ENCODE measurements around the gene RAB12.

RAB12 gene

DNA sequence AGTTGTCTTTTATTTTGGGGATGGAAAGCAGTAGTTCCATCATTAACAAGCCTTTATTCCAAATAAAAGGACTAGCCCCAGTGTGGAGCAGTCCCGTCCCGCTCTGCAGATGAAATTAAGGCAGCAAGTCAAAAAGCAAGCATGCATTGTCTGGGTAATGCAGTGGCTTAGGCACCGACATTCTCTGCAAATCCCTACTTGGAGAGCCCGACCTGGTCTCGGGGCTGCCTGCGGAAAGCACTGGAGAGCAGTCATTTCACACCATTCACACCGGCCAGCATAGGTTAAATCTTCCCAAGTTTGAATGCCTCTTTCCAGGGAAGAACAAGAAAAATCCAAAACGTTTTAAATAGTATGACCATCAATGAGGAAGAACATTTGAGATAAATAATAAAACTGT is 24.4 kb upstream of the RAB12 start:
- no peak for DNase-seq (ENCODE audit: extremely low read depth, low read depth)
- TF ChIP-seq, protein P1, sequence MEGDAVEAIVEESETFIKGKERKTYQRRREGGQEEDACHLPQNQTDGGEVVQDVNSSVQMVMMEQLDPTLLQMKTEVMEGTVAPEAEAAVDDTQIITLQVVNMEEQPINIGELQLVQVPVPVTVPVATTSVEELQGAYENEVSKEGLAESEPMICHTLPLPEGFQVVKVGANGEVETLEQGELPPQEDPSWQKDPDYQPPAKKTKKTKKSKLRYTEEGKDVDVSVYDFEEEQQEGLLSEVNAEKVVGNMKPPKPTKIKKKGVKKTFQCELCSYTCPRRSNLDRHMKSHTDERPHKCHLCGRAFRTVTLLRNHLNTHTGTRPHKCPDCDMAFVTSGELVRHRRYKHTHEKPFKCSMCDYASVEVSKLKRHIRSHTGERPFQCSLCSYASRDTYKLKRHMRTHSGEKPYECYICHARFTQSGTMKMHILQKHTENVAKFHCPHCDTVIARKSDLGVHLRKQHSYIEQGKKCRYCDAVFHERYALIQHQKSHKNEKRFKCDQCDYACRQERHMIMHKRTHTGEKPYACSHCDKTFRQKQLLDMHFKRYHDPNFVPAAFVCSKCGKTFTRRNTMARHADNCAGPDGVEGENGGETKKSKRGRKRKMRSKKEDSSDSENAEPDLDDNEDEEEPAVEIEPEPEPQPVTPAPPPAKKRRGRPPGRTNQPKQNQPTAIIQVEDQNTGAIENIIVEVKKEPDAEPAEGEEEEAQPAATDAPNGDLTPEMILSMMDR (IDR thresholded peaks at IDR 0.05; ENCODE audit: low read depth, low read length), result no peak

DNA sequence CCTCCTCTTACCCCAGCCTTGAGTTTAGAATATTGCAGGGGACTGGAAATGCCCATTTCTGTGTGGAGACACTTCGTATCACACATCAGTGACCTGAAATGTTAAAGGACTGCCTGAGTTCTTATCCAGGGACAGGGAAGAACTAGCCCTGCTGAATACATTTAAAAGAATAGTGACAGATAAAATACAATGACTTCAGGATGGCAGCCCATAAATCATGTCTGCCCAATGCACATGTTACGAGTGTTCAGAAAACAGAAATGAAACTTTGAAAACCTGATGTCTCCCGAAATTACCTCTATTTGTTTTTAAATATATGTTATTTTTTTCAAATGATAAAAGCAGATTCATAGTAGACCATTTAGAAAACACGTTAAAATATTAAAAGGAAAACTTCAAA is 22.3 kb upstream of the RAB12 start:
- no peak for DNase-seq (ENCODE audit: extremely low read depth, low read depth)
- TF ChIP-seq, protein P1 (IDR thresholded peaks at IDR 0.05; ENCODE audit: low read depth, low read length), result no peak

DNA sequence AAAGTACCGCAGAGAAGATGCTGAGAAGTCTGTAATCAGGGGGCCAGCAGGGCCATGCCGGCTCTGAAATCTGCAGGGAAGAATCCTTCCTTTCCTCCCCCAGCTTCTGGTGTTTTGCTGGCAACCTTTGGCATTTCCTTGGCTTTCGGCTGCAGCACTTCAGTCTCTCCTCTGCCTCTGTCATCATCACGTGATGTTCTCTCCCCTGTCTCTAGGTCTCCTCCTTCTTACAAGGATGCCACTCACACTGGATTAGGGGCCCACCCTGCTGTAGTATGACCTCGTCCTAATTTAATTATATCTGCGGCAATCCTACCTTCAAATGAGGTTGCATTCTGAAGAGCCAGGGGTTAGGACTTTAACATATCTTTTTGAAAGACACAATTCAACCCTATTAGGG is 13.8 kb upstream of the RAB12 start:
- TF ChIP-seq, protein P1 (IDR thresholded peaks at IDR 0.05; ENCODE audit: low read depth, low read length), result no peak
- no peak for DNase-seq (ENCODE audit: extremely low read depth, low read depth)

DNA sequence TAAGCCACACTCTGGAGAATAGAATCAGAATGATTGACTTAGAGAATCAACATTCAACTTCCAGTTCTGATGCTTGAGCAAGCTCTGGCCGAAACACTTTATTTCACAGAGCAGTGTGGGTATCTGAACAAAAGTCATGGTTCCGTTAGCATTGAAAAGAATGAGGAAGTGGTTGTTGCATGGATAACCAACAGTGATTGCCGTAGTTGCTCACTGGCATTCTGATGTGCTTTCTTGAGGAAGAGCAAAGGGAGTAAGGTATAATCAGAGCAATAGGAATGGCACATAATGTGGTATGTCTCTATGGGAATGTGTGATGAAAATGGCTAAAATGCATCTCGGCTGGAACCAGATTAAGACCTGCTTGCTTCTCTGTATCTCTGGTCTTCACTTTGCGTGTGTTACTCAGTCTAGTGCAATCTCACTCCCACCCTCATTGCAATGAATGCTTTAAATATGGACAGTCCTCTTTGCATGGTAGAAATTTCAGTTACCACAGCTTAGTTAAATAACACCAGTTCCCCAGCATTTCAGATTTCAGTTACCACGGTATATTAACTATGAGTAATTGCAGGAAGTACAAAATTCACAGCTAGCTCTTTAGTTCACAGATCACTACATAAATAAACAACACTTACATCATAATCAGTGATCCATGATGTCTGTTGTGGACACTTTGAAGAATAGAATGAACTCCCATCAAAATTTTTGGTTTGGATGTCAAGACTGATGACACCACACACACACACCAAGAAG is 7.8 kb upstream of the RAB12 start:
- TF ChIP-seq, protein P1 (IDR thresholded peaks at IDR 0.05; ENCODE audit: low read depth, low read length), result no peak
- DNase-seq (ENCODE audit: extremely low read depth, low read depth), result no peak

DNA sequence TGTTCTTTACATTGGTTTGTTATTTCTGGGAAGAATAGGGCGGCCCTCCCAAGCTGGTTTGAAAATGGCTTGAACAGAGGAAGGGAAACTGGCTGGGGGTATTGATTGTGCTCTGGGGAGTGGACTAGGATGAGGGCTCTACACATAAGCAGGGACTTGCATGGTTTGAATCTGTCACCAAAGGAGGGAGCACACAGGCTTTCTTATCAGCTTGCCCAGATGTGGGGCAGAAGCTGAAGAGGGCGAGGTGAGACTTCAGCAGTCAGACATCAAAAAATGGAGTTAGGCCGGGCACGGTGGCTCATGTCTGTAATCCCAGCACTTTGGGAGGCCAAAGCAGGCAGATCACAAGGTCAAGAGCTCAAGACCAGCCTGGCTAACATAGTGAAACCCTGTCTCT is 7.2 kb upstream of the RAB12 start:
- TF ChIP-seq, protein P1 (IDR thresholded peaks at IDR 0.05; ENCODE audit: low read depth, low read length), result no peak
- DNase-seq (ENCODE audit: extremely low read depth, low read depth), result no peak

DNA sequence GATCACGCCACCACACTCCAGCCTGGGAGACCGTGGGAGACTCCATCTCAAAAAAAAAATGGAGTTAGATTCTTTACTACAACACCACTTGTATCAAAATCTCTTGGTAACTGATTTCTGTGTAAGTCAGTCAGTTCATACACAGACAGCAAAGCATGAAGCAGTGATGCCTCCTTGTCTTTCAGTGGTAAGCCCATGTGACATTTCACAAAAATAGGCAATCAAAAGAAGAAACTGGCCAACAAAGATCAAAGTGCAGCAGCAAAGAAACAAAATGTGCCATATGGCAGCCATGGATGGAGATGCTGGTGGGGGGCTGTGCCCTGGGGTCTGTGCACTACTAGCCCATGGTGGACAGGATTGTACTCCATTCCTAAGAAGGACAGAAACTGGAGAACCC is 6.7 kb upstream of the RAB12 start:
- TF ChIP-seq, protein P1 (IDR thresholded peaks at IDR 0.05; ENCODE audit: low read depth, low read length), result no peak
- no peak for DNase-seq (ENCODE audit: extremely low read depth, low read depth)

DNA sequence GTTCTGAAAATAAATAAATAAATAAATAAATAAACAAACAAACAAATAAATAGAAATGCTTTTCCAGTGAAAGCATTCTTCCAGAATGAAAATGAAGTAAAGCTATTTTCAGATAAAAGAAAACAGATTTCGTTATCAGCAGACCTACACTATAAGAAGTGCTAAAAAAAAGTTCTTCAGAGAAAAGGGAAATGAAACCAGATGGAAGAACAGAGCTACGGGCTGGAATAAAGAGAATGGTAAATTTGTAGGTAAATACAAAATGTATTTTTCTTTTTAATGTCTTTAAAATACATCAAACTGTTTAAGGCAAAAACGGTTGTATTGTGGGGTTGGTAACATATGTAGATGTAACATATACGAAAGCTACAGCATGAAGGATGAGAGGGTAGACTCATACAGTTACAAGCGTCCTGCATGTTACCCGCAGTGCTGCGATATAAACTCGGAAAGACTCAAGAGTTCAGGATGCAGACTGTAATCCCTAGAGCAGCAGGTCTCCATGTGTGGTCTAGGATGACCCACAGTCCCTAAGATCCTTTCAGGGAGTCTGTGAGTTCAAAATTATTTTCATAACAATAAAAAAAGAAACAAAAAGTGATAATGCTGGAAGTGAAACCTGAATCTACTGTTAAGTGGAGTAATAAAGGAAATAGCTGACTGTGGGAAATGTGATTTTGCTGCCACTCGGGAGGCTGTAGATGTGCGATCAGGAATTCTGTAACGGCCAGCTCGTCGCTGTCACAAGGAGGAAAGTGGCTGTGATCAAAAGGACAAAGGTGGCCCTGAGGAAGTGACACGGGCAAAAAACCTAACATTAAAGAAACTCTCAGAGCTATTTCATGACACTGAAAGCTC is 5.3 kb upstream of the RAB12 start:
- TF ChIP-seq, protein P1 (IDR thresholded peaks at IDR 0.05; ENCODE audit: low read depth, low read length), result no peak
- no peak for DNase-seq (ENCODE audit: extremely low read depth, low read depth)
